H9 (cell line): ENCODE data around the gene CAMTA1. TPM values are rescaled to one million over a fixed set of nuclear protein-coding genes. Genes with fewer than 3 reads are reported as not detected.

ENCODE experiments used
- DNase-seq: peaks from one replicate; pipeline ENCODE4 v3.0.0-alpha.2; 2017
- H2AFZ ChIP-seq: one replicate; pipeline ENCODE4 v1.6.1; 2013; ENCODE audit warnings: mild to moderate bottlenecking, low read length, control low read depth, moderate library complexity
- H2AK5ac ChIP-seq: 2 replicates; pipeline ENCODE4 v1.6.1; 2013; ENCODE audit warnings: low read length, control low read depth, mixed read lengths; ENCODE audit not compliant: insufficient read length
- H2BK120ac ChIP-seq: one replicate; pipeline ENCODE4 v1.6.1; 2013; ENCODE audit warnings: low read depth, mild to moderate bottlenecking, low read length, control low read depth, inconsistent platforms; ENCODE audit not compliant: poor library complexity, severe bottlenecking
- H2BK12ac ChIP-seq: 2 replicates; pipeline ENCODE4 v1.6.1; 2013; ENCODE audit warnings: low read length, control low read depth, mixed read lengths, low read depth; ENCODE audit not compliant: insufficient read length
- H2BK15ac ChIP-seq: 2 replicates; pipeline ENCODE4 v1.6.1; 2013; ENCODE audit warnings: low read depth, low read length, control low read depth
- H2BK20ac ChIP-seq: one replicate; pipeline ENCODE4 v1.6.1; 2013; ENCODE audit warnings: low read depth, mild to moderate bottlenecking, low read length, control low read depth, inconsistent platforms; ENCODE audit not compliant: poor library complexity, severe bottlenecking
- H2BK5ac ChIP-seq: 2 replicates; pipeline ENCODE4 v1.6.1; 2013; ENCODE audit warnings: low read length, control low read depth, mixed read lengths; ENCODE audit not compliant: insufficient read length
- H3K14ac ChIP-seq: 2 replicates; pipeline ENCODE4 v1.6.1; 2013; ENCODE audit warnings: low read length, control low read depth; ENCODE audit not compliant: insufficient read depth
- H3K18ac ChIP-seq: 2 replicates; pipeline ENCODE4 v1.6.1; 2013; ENCODE audit warnings: low read depth, mild to moderate bottlenecking, mixed read lengths, low read length, control low read depth; ENCODE audit not compliant: insufficient read length
- H3K23ac ChIP-seq: 2 replicates; pipeline ENCODE4 v1.6.1; 2013; ENCODE audit warnings: low read length, control low read depth, mixed read lengths, low read depth; ENCODE audit not compliant: insufficient read length
- H3K23me2 ChIP-seq: 2 replicates; pipeline ENCODE4 v1.6.1; 2013; ENCODE audit warnings: low read depth, mild to moderate bottlenecking, mixed read lengths, low read length, control low read depth; ENCODE audit not compliant: insufficient read length, poor library complexity, severe bottlenecking
- H3K27ac ChIP-seq: 2 replicates; pipeline ENCODE4 v1.5.1; 2013; ENCODE audit warnings: low read length, control low read depth, mixed read lengths, low read depth; ENCODE audit not compliant: insufficient read length
- H3K27me3 ChIP-seq: 2 replicates; pipeline ENCODE4 v1.6.1; 2013; ENCODE audit warnings: low read length, control low read depth, inconsistent platforms; ENCODE audit not compliant: insufficient read depth
- H3K4ac ChIP-seq: 2 replicates; pipeline ENCODE4 v1.6.1; 2013; ENCODE audit warnings: low read depth, mild to moderate bottlenecking, control low read depth, inconsistent platforms, low read length, moderate library complexity
- H3K4me1 ChIP-seq: 2 replicates; pipeline ENCODE4 v1.6.1; 2013; ENCODE audit warnings: low read length, control low read depth, inconsistent platforms; ENCODE audit not compliant: insufficient read depth
- H3K4me2 ChIP-seq: 2 replicates; pipeline ENCODE4 v1.6.1; 2013; ENCODE audit warnings: low read length, control low read depth, mixed read lengths; ENCODE audit not compliant: insufficient read length, insufficient read depth
- H3K56ac ChIP-seq: 2 replicates; pipeline ENCODE4 v1.6.1; 2013; ENCODE audit warnings: low read depth, mild to moderate bottlenecking, mixed read lengths, low read length, control low read depth; ENCODE audit not compliant: insufficient read length
- H3K79me1 ChIP-seq: 2 replicates; pipeline ENCODE4 v1.6.1; 2013; ENCODE audit warnings: low read depth, mild to moderate bottlenecking, moderate library complexity, low read length, control low read depth, inconsistent platforms; ENCODE audit not compliant: insufficient read depth, poor library complexity, severe bottlenecking
- H3K79me2 ChIP-seq: 2 replicates; pipeline ENCODE4 v1.6.1; 2013; ENCODE audit warnings: low read length, control low read depth, inconsistent platforms; ENCODE audit not compliant: insufficient read depth
- H3K9ac ChIP-seq: 2 replicates; pipeline ENCODE4 v1.6.1; 2013; ENCODE audit warnings: low read length, control low read depth, mixed read lengths; ENCODE audit not compliant: insufficient read length; ENCODE audit errors: extremely low read depth
- H3K9me3 ChIP-seq: one replicate; pipeline ENCODE4 v1.6.1; 2013; ENCODE audit warnings: low read depth, low read length, inconsistent platforms; ENCODE audit not compliant: control insufficient read depth
- H3T11ph ChIP-seq: one replicate; pipeline ENCODE4 v1.6.1; 2013; ENCODE audit warnings: mild to moderate bottlenecking, low read length, control low read depth, inconsistent platforms
- H4K20me1 ChIP-seq: one replicate; pipeline ENCODE4 v1.6.1; 2013; ENCODE audit not compliant: control insufficient read depth, insufficient read length, insufficient read depth
- H4K5ac ChIP-seq: 2 replicates; pipeline ENCODE4 v1.6.1; 2013; ENCODE audit warnings: low read depth, mild to moderate bottlenecking, mixed read lengths, low read length, control low read depth; ENCODE audit not compliant: insufficient read length
- H4K8ac ChIP-seq: replicated peaks from 2 replicates; pipeline ENCODE4 v1.6.1; 2013; ENCODE audit warnings: low read length, control low read depth, mixed read lengths, low read depth; ENCODE audit not compliant: insufficient read length
- H4K91ac ChIP-seq: 2 replicates; pipeline ENCODE4 v1.6.1; 2013; ENCODE audit warnings: low read depth, mild to moderate bottlenecking, moderate library complexity, mixed read lengths, low read length, control low read depth; ENCODE audit not compliant: insufficient read length
- H3K27ac Mint-ChIP-seq, 3 experiments: 2 replicates in 2 of 3; 3 replicates in 1 of 3; pipeline ENCODE4 v1.8.0; 2020 to 2021; ENCODE audit warnings: mixed read lengths in 3 of 3, mild to moderate bottlenecking in 1 of 3, moderate library complexity in 1 of 3
- H3K27me3 Mint-ChIP-seq: 2 replicates; pipeline ENCODE4 v1.8.0; 2021; ENCODE audit warnings: low read depth, mild to moderate bottlenecking, moderate library complexity, mixed read lengths
- H3K36me3 Mint-ChIP-seq, 3 experiments: 2 replicates in 2 of 3; 3 replicates in 1 of 3; pipeline ENCODE4 v1.8.0; 2020 to 2021; ENCODE audit warnings: low read depth in 3 of 3, mixed read lengths in 3 of 3; ENCODE audit not compliant: insufficient read depth in 1 of 3
- H3K4me1 Mint-ChIP-seq, 2 experiments: 2 replicates each; pipeline ENCODE4 v1.8.0; 2020; ENCODE audit warnings: mixed read lengths in 2 of 2
- H3K4me3 Mint-ChIP-seq, 2 experiments: 2 replicates in 1 of 2; 3 replicates in 1 of 2; pipeline ENCODE4 v1.8.0; 2020 to 2021; ENCODE audit warnings: mild to moderate bottlenecking in 2 of 2, mixed read lengths in 2 of 2, moderate library complexity in 1 of 2
- H3K9me3 Mint-ChIP-seq, 2 experiments: 2 replicates in 1 of 2; 3 replicates in 1 of 2; pipeline ENCODE4 v1.8.0; 2020; ENCODE audit warnings: mild to moderate bottlenecking in 2 of 2, mixed read lengths in 2 of 2, moderate library complexity in 1 of 2
- WGBS: extraction: QIAGEN DNeasy Blood & Tissue Kit; methylation state at CpG from one replicate; pipeline ENCODE4 v1.1.7; 2013; ENCODE audit warnings: missing lambda C conversion rate, low lambda C conversion rate, mixed read lengths; ENCODE audit not compliant: insufficient read length; ENCODE audit errors: extremely low coverage; 5-methylcytosine and 5-hydroxymethylcytosine counted together
- total RNA-seq: library from RNA; stranded (reverse); gene quantifications from 2 replicates; pipeline ENCODE4 v1.2.1, GENCODE V29; 2021
- TF ChIP-seq, protein P1 (sequence below): fragments of 200-600 bp; sonication (generic); conservative IDR thresholded peaks from 3 replicates; pipeline ENCODE4 v1.8.0; 2021; ENCODE audit warnings: antibody characterized with exemption, mild to moderate bottlenecking

CAMTA1 gene
- total RNA-seq, 1 experiment from 2014 or later: 115 TPM

DNA sequence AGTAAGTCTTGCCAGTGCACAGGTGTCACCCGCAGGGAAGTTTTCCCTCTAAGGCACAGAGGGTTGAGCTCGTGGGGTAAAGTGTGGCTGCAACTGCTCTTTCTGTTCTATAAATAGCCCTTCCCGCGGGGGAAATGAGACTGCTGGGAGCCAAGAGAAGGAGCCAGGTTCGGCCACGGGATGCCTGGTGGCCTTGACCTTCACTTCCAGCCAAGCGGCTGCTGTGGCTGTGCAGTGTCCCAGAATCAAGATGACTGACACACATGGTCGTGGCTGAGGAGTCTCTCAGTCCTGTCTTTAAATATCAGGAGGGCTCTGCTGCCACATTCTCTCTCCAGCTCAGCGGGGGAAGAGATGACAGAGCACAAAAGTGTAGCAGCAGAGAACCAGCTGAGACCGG lies 831.7 kb downstream of the CAMTA1 start:
- H3K27me3 Mint-ChIP-seq: peaks cover 2% of the 10 kb centered on the region; the same call in 1 of the 2 replicates

More for the DNA sequence above, 831.7 kb downstream of the CAMTA1 start:
- Histone ChIP-seq H2BK15ac (no peak overlapping the region), H3K4me1 (no peaks in the 10 kb centered on the region), H3K4ac (no peak overlapping the region), H4K5ac (no peak overlapping the region), H3K79me2 (no peaks in the 10 kb centered on the region), H3K4me2 (no peak overlapping the region), H4K20me1 (peaks cover 2% of the 10 kb centered on the region), H3K18ac (no peak overlapping the region), H3K14ac (no peak overlapping the region), H4K8ac (no peak overlapping the region), H2AFZ (no peak overlapping the region), H2BK12ac (no peak overlapping the region), H2AK5ac (no peak overlapping the region), H3K23ac (no peak overlapping the region), H3K23me2 (no peaks in the 10 kb centered on the region), H2BK120ac (no peak overlapping the region), H4K91ac (no peak overlapping the region), H2BK20ac (no peak overlapping the region), H3K56ac (no peak overlapping the region), H3T11ph (no peak overlapping the region), H3K9ac (no peak overlapping the region), H3K27me3 (no peaks in the 10 kb centered on the region), H3K79me1 (no peaks in the 10 kb centered on the region), H3K27ac (no peak overlapping the region), H3K9me3 (no peaks in the 10 kb centered on the region), H2BK5ac (no peak overlapping the region)
- DNase-seq: no peak
- H3K4me1 Mint-ChIP-seq: peaks cover 9 to 10% of the 10 kb centered on the region in 2 experiments
- WGBS: no CpG with 5 or more reads among the region's 10 CpGs
- H3K27ac Mint-ChIP-seq: no peak overlapping the region; a peak in 1 of 7 replicates
- TF ChIP-seq, protein P1, sequence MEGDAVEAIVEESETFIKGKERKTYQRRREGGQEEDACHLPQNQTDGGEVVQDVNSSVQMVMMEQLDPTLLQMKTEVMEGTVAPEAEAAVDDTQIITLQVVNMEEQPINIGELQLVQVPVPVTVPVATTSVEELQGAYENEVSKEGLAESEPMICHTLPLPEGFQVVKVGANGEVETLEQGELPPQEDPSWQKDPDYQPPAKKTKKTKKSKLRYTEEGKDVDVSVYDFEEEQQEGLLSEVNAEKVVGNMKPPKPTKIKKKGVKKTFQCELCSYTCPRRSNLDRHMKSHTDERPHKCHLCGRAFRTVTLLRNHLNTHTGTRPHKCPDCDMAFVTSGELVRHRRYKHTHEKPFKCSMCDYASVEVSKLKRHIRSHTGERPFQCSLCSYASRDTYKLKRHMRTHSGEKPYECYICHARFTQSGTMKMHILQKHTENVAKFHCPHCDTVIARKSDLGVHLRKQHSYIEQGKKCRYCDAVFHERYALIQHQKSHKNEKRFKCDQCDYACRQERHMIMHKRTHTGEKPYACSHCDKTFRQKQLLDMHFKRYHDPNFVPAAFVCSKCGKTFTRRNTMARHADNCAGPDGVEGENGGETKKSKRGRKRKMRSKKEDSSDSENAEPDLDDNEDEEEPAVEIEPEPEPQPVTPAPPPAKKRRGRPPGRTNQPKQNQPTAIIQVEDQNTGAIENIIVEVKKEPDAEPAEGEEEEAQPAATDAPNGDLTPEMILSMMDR: no peak
- no peak overlapping the region for H3K4me3 Mint-ChIP-seq
- 0 out of 5 replicates have a peak, but pooled peaks cover 0 to 4% of the 10 kb centered on the region in 2 experiments for H3K9me3 Mint-ChIP-seq
- no peaks in the 10 kb centered on the region for H3K36me3 Mint-ChIP-seq
